GM10248 (cell line): Measurements from ENCODE around the gene NUP93.

ENCODE experiments used
- CTCF ChIA-PET: fragments of 300-600 bp; sonication (Branson Sonifier 250); formaldehyde crosslinking; extraction: SDS; loops from one replicate; lab custom pipeline; 2021; ENCODE audit warnings: antibody characterized with exemption; lab: Yijun Ruan, JAX
- POLR2A ChIA-PET: fragments of 350-650 bp; sonication (Branson Sonifier 250); formaldehyde crosslinking; extraction: SDS; loops from one replicate; lab custom pipeline; 2020; ENCODE audit warnings: antibody characterized with exemption; lab: Yijun Ruan, JAX
- DNase-seq: peaks from one replicate; pipeline ENCODE4 v3.0.0; 2012; ENCODE audit errors: extremely low spot score
- TF ChIP-seq, protein P1 (sequence below): IDR thresholded peaks from 2 replicates; pipeline ENCODE4 v1.5.1; 2012; ENCODE audit warnings: mild to moderate bottlenecking, low read depth; ENCODE audit errors: extremely low read depth, missing control alignments, control extremely low read depth

Gene NUP93

DNA sequence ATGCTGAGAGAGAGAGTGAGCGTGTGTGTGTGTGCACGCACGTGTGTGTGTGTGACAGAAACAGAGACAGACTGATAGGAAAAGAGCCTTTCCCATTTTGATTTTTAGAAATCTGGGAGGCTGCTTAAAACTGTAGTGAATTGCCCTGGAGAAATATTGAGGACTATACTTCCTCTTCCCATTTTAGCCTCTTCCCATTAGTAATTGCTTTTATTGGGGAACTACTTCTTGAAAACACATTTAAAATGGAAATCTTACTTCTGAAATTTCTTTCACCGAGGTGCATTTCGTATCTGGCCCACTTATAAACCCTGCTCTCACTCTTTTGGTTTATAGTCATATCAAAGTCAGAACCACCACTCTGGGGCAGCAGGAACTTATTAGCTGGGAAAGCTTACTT, 47.1 kb downstream of the NUP93 start:
- DNase-seq: no peak
- TF ChIP-seq, protein P1, sequence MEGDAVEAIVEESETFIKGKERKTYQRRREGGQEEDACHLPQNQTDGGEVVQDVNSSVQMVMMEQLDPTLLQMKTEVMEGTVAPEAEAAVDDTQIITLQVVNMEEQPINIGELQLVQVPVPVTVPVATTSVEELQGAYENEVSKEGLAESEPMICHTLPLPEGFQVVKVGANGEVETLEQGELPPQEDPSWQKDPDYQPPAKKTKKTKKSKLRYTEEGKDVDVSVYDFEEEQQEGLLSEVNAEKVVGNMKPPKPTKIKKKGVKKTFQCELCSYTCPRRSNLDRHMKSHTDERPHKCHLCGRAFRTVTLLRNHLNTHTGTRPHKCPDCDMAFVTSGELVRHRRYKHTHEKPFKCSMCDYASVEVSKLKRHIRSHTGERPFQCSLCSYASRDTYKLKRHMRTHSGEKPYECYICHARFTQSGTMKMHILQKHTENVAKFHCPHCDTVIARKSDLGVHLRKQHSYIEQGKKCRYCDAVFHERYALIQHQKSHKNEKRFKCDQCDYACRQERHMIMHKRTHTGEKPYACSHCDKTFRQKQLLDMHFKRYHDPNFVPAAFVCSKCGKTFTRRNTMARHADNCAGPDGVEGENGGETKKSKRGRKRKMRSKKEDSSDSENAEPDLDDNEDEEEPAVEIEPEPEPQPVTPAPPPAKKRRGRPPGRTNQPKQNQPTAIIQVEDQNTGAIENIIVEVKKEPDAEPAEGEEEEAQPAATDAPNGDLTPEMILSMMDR: no peak
- ChIA-PET CTCF (interaction anchor here (1.1 to 4.9 kb wide), 5 partner anchors 9 to 406 kb away, joined by 3 to 21 read pairs (median 3); no protein-coding TSS in a partner anchor), POLR2A (no interaction called here)

DNA sequence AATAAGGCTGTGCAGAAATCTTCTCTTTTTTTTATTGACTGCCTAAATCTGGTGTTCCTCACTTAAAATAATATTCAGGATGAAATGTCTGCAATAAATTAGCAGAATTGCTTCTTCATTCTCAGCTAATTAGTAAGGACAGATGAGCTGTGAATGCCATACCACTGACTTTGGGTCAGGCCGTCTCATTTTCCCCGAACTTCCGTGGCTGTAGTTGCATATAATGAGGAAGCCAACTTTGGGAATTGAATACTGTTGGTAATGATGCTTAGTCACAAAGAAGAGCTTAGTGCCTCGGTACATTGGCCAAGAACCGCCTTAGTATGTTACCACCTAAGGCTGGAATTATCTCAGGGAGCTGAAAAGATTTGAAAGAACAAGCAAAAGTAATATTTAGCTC, 47.6 kb downstream of the NUP93 start:
- no peak for DNase-seq
- POLR2A ChIA-PET: no interaction called here
- CTCF ChIA-PET: interaction anchor here (1.1 to 4.9 kb wide), 8 partner anchors 8 to 406 kb away, joined by 3 to 21 read pairs (median 3); no protein-coding TSS in a partner anchor
- TF ChIP-seq, protein P1: no peak

DNA sequence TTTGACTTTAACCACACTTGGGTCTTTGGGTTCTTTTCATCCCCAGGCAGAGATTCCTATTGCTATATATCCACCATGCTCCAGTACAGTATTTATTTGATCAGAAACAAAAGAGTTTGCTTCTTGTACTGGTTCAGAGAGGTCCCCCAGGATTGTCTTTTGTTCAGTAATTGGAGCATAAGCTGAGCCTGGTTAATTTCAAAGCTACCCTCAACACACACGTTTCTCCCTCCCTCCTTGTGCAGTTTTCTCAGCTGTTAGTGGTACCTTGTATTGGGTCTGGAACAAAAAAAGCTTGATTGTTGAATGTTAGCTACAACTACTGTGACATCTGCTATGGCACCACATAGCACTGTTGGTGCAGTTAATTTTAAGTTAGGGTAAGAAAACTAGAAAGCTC, 50.0 kb downstream of the NUP93 start:
- DNase-seq: no peak
- TF ChIP-seq, protein P1: no peak
- CTCF ChIA-PET: interaction anchor here (0.9 to 4.9 kb wide), 3 partner anchors 13 to 29 kb away, joined by 3 to 21 read pairs (median 6); no protein-coding TSS in a partner anchor
- POLR2A ChIA-PET: no interaction called here

DNA sequence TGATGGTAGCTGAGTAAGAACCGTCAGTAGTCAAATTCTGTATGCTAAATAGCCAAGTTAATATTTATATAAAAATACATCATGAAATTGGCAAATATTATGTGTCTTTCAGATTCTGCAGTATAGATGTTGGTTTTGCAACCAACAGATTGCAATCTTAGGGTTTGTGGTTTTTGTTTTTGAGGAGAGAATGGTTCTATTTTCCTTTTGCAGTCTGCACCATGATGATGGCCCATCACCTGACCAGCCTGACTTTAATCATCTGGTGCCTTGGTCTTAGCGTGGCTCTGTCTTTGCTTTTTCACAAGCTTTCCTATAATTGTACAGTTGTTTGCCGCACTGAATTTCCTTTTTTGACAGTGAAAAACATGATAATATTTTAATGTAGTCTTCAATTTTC, 50.7 kb downstream of the NUP93 start:
- TF ChIP-seq, protein P1: no peak
- POLR2A ChIA-PET: no interaction called here
- CTCF ChIA-PET: interaction anchor here (0.9 to 4.9 kb wide), 3 partner anchors 12 to 15 kb away, joined by 3 to 21 read pairs (median 6); no protein-coding TSS in a partner anchor
- no peak for DNase-seq

DNA sequence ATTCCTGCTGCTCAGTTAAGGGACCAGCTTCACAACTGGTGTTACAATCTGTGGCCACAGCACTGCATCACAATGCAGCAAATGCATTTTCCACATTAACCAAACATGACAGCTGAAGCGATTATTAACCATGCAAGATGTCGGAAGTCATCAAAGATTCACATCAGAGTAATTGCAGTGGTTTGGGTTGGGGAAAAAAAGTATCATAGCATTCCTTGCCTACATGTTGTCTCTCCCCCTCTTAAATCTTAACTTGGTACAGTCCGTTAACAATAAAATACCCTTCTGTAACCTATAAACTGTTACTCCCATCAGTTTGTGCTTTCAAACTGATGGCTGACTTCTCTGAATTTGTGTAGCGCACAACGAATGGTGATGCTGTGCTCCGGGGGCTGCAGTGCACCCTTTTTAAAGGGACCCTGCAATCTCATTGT, 51.6 kb downstream of the NUP93 start:
- TF ChIP-seq, protein P1: no peak
- DNase-seq: no peak
- ChIA-PET CTCF (interaction anchor here (0.7 to 2.2 kb wide), 4 partner anchors 14 to 196 kb away, joined by 3 to 6 read pairs (median 4); no protein-coding TSS in a partner anchor), POLR2A (no interaction called here)

DNA sequence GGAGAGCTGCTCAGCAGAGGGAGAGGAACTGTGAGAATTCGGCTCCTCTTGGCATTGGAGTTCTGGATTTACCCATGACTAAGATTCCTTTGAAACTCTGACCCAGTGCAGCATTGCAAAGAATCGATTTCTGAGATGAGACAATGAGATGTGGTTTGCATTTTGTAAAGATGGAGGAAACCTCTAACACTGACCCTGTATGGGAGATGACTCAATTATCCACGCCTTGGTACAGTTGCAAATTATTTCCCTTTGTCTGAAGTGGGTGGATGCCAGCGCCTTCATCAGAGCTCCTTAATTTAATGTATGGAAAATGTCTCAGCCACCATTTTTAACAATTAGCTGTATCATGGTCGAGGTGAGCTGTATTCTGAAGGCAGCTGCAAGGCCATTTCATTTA, 53.4 kb downstream of the NUP93 start:
- ChIA-PET POLR2A (no interaction called here), CTCF (interaction anchor here (0.9 to 2.2 kb wide), 2 partner anchors 12 to 22 kb away, joined by 3 to 5 read pairs; no protein-coding TSS in a partner anchor)
- TF ChIP-seq, protein P1: no peak
- no peak for DNase-seq
